ENCODE results near the gene FDCSP. TPM values are rescaled to one million over a fixed set of nuclear protein-coding genes. Genes with fewer than 3 reads are reported as not detected.

Gene FDCSP
- total and polyA plus RNA-seq, 10 of the 15 experiments (the other 5 are each of a cell fraction or from before 2014, with no cell fraction given), result not detected

- no peak overlapping the region for H2AFZ ChIP-seq (ENCODE audit: control insufficient read depth, low read depth, low read length)
- WGBS (ENCODE audit: insufficient coverage, insufficient replicate concordance, low lambda C conversion rate, missing lambda C conversion rate), result 0% methylated on average over 1 of the region's 1 CpG
- H3K4me1 ChIP-seq (ENCODE audit: control insufficient read depth, insufficient read depth, low read length), result no peaks in the 10 kb centered on the region
- ChIA-PET POLR2A (no interaction called here), CTCF (interaction anchor here (1.5 to 1.8 kb wide), 2 partner anchors 291 to 372 kb away, joined by 3 to 4 read pairs; no protein-coding TSS in a partner anchor), RAD21 (ENCODE audit: unreplicated experiment) (no interaction called here), SMC1A (ENCODE audit: uncharacterized antibody, unreplicated experiment) (interaction anchor here (1.0 kb wide), 1 partner anchor 372 kb away, joined by 3 read pairs; no protein-coding TSS in a partner anchor)
- no peak overlapping the region for H3K4me3 ChIP-seq
- FAIRE-seq (no peak), DNase-seq (ENCODE audit: low read depth, low spot score) (no peak), ATAC-seq (no peak)
- BruUV-seq (replicated peaks), result no TSS peak
- no peak overlapping the region for H3K9ac ChIP-seq (ENCODE audit: control insufficient read depth, insufficient read depth, low read length)
- no peak overlapping the region for H3K4me2 ChIP-seq (ENCODE audit: control insufficient read depth, insufficient read depth)
- intact Hi-C loops (cut with micrococcal nuclease; ENCODE audit: unreplicated experiment), result no loop called here
- no peaks in the 10 kb centered on the region for H4K20me1 ChIP-seq (ENCODE audit: control insufficient read depth, insufficient read depth)
- no peaks in the 10 kb centered on the region for H3K27me3 ChIP-seq (replicated peaks in 1 of 2; ENCODE audit: control insufficient read depth in 2 of 2, insufficient read depth in 2 of 2, low read length in 1 of 2)
- no peaks in the 10 kb centered on the region for H3K9me3 ChIP-seq (replicated peaks; ENCODE audit: control insufficient read depth, insufficient read depth, low read length)
- in situ Hi-C loops (cut with MboI), result no loop called here
- H3K36me3 ChIP-seq (ENCODE audit: control insufficient read depth in 2 of 2, insufficient read depth in 2 of 2, low read length in 1 of 2), result no peaks in the 10 kb centered on the region
- no peak overlapping the region for H3K27ac ChIP-seq (ENCODE audit: control insufficient read depth, insufficient read depth)
- H3K79me2 ChIP-seq (ENCODE audit: control insufficient read depth, insufficient read depth, low read length), result no peaks in the 10 kb centered on the region
- TF ChIP-seq BMI1 (IDR thresholded peaks at IDR 0.05; ENCODE audit: borderline replicate concordance), result no peak
- TF ChIP-seq CREM (IDR thresholded peaks at IDR 0.05; ENCODE audit: low read depth), result no peak
Measured at GRCh38 chr4:70187216-70187615, 38.7 kb upstream of the FDCSP start.

DNA sequence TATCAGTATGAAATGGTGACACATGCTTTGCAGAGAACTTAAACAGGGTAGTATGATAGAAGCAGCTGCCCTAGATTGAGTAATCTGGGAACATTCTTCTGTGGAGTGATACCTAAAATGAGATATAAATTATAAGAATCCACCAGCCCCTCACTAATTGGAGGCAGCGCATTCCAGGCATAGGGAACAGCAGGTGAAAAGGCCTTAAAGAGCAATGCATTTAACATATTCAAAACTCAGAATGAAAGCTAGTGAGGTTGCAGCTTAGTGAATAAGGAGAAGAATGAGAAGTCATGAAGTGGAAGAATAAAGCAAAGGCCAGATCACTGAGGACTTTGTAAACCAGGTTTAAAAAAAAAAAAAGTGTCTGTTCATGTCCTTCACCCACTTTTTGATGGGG, 35.3 kb upstream of the FDCSP start:
- SMC1A ChIA-PET (ENCODE audit: uncharacterized antibody, unreplicated experiment), result no interaction called here
- no peaks in the 10 kb centered on the region for H3K36me3 ChIP-seq (ENCODE audit: control insufficient read depth in 2 of 2, insufficient read depth in 2 of 2, low read length in 1 of 2)
- in situ Hi-C loops (cut with MboI), result no loop called here
- TF ChIP-seq, protein P1, sequence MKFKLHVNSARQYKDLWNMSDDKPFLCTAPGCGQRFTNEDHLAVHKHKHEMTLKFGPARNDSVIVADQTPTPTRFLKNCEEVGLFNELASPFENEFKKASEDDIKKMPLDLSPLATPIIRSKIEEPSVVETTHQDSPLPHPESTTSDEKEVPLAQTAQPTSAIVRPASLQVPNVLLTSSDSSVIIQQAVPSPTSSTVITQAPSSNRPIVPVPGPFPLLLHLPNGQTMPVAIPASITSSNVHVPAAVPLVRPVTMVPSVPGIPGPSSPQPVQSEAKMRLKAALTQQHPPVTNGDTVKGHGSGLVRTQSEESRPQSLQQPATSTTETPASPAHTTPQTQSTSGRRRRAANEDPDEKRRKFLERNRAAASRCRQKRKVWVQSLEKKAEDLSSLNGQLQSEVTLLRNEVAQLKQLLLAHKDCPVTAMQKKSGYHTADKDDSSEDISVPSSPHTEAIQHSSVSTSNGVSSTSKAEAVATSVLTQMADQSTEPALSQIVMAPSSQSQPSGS (IDR thresholded peaks at IDR 0.05; ENCODE audit: low read length), result no peak
- TF ChIP-seq, protein P2, sequence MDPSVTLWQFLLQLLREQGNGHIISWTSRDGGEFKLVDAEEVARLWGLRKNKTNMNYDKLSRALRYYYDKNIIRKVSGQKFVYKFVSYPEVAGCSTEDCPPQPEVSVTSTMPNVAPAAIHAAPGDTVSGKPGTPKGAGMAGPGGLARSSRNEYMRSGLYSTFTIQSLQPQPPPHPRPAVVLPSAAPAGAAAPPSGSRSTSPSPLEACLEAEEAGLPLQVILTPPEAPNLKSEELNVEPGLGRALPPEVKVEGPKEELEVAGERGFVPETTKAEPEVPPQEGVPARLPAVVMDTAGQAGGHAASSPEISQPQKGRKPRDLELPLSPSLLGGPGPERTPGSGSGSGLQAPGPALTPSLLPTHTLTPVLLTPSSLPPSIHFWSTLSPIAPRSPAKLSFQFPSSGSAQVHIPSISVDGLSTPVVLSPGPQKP (IDR thresholded peaks at IDR 0.05; ENCODE audit: low read depth, low read length), result no peak
- H3K9ac ChIP-seq (ENCODE audit: control insufficient read depth, insufficient read depth, low read length), result no peak overlapping the region
- no TSS peak for BruUV-seq (replicated peaks)
- H3K4me1 ChIP-seq (ENCODE audit: control insufficient read depth, insufficient read depth, low read length), result no peaks in the 10 kb centered on the region
- H2AFZ ChIP-seq (ENCODE audit: control insufficient read depth, low read depth, low read length), result no peak overlapping the region
- no peak for ATAC-seq
- DNase-seq (ENCODE audit: low read depth, low spot score), result no peak
- intact Hi-C loops (cut with micrococcal nuclease; ENCODE audit: unreplicated experiment), result no loop called here
- H3K9me3 ChIP-seq (replicated peaks; ENCODE audit: control insufficient read depth, insufficient read depth, low read length), result no peaks in the 10 kb centered on the region
- FAIRE-seq, result no peak
- RAD21 ChIA-PET (ENCODE audit: unreplicated experiment), result no interaction called here
- H3K27me3 ChIP-seq (replicated peaks in 1 of 2; ENCODE audit: control insufficient read depth in 2 of 2, insufficient read depth in 2 of 2, low read length in 1 of 2), result no peaks in the 10 kb centered on the region
- H4K20me1 ChIP-seq (ENCODE audit: control insufficient read depth, insufficient read depth), result no peaks in the 10 kb centered on the region
- no peak overlapping the region for H3K27ac ChIP-seq (ENCODE audit: control insufficient read depth, insufficient read depth)
- 37% methylated on average over 1 of the region's 1 CpG for WGBS (ENCODE audit: insufficient coverage, insufficient replicate concordance, low lambda C conversion rate, missing lambda C conversion rate)
- no peak overlapping the region for H3K4me3 ChIP-seq
- POLR2A ChIA-PET, result no interaction called here
- H3K79me2 ChIP-seq (ENCODE audit: control insufficient read depth, insufficient read depth, low read length), result no peaks in the 10 kb centered on the region
- CTCF ChIA-PET, result no interaction called here
- no peak overlapping the region for H3K4me2 ChIP-seq (ENCODE audit: control insufficient read depth, insufficient read depth)
